H1 (cell line): ENCODE measurements around the gene ARHGEF1. TPM values are rescaled to one million over a fixed set of nuclear protein-coding genes. Genes with fewer than 3 reads are reported as not detected.
A peak's percentile ranks its signal among the peaks of the same experiment; 100 is the strongest.

Experiments used
- CTCF ChIA-PET: fragments of 300-600 bp; sonication (Branson Sonifier 250); formaldehyde crosslinking; loops from one replicate; lab custom pipeline; 2021; ENCODE audit not compliant: partially characterized antibody; lab: Charles Lee
- POLR2A ChIA-PET: fragments of 300-600 bp; sonication (Branson Sonifier 250); formaldehyde crosslinking; loops from one replicate; lab custom pipeline; 2021; ENCODE audit warnings: inconsistent platforms; ENCODE audit not compliant: partially characterized antibody; lab: Charles Lee
- DNase-seq, 2 experiments: peaks; one replicate each; pipeline versions ENCODE4 v3.0.0 to v3.0.0-alpha.2; 2010 to 2022; ENCODE audit warnings: low spot score in 2 of 2, low read depth in 1 of 2, mixed read lengths in 1 of 2
- FAIRE-seq: peaks from 2 replicates; lab custom pipeline; 2011; peaks lifted over from hg19 to GRCh38; lab: Jason Lieb, UNC
- H2AFZ ChIP-seq: 2 replicates; pipeline ENCODE4 v1.8.1; 2012; ENCODE audit warnings: low read length, inconsistent platforms
- H2AK5ac ChIP-seq: 2 replicates; pipeline ENCODE4 v1.6.1; 2013; ENCODE audit warnings: low read depth, low read length
- H2BK120ac ChIP-seq: replicated peaks from 2 replicates; pipeline ENCODE3; 2013; ENCODE audit warnings: low read depth, low read length, inconsistent platforms
- H2BK12ac ChIP-seq: 2 replicates; pipeline ENCODE4 v1.6.1; 2013; ENCODE audit warnings: low read depth, low read length
- H2BK15ac ChIP-seq: 2 replicates; pipeline ENCODE4 v1.6.1; 2013; ENCODE audit warnings: low read length
- H2BK20ac ChIP-seq: 2 replicates; pipeline ENCODE4 v1.6.1; 2013; ENCODE audit warnings: low read length
- H2BK5ac ChIP-seq: 2 replicates; pipeline ENCODE4 v1.6.1; 2013; ENCODE audit warnings: low read depth, low read length
- H3K14ac ChIP-seq: 2 replicates; pipeline ENCODE4 v1.6.1; 2013; ENCODE audit warnings: inconsistent platforms; ENCODE audit not compliant: insufficient read length
- H3K18ac ChIP-seq: 2 replicates; pipeline ENCODE4 v1.6.1; 2013; ENCODE audit warnings: low read length; ENCODE audit errors: extremely low read depth
- H3K23ac ChIP-seq: 2 replicates; pipeline ENCODE4 v1.6.1; 2013; ENCODE audit warnings: inconsistent platforms; ENCODE audit not compliant: insufficient read length
- H3K23me2 ChIP-seq: 2 replicates; pipeline ENCODE4 v1.6.1; 2013; ENCODE audit warnings: low read depth, low read length
- H3K27ac ChIP-seq: 2 replicates; pipeline ENCODE4 v1.6.1; 2011; ENCODE audit warnings: low read depth, low read length, inconsistent platforms
- H3K27me3 ChIP-seq, 4 experiments: replicated peaks in 1 of 4; 1 replicate in 1 of 4; 2 replicates in 3 of 4; pipeline versions ENCODE4 v1.6.1 to v1.8.1; 2011 to 2013; ENCODE audit warnings: low read length in 3 of 4, mild to moderate bottlenecking in 3 of 4, inconsistent platforms in 2 of 4, mixed read lengths in 2 of 4, moderate library complexity in 1 of 4; ENCODE audit not compliant: control insufficient read depth in 3 of 4, insufficient read depth in 3 of 4; ENCODE audit errors: extremely low read depth in 1 of 4
- H3K36me3 ChIP-seq, 4 experiments: 2 replicates each; pipeline versions ENCODE4 v1.6.1 to v1.8.1; 2011 to 2013; ENCODE audit warnings: mild to moderate bottlenecking in 4 of 4, low read length in 3 of 4, moderate library complexity in 2 of 4, control low read depth in 1 of 4, inconsistent platforms in 1 of 4; ENCODE audit not compliant: insufficient read depth in 4 of 4, control insufficient read depth in 2 of 4
- H3K4ac ChIP-seq: replicated peaks from 2 replicates; pipeline ENCODE3; 2013; ENCODE audit warnings: low read length, low read depth, mixed read lengths, inconsistent platforms; ENCODE audit not compliant: insufficient read length
- H3K4me1 ChIP-seq, 4 experiments: replicated peaks in 1 of 4; 1 replicate in 1 of 4; 2 replicates in 3 of 4; pipeline versions ENCODE4 v1.6.1 to v1.8.1; 2011 to 2013; ENCODE audit warnings: low read length in 3 of 4, inconsistent platforms in 2 of 4, mixed read lengths in 1 of 4; ENCODE audit not compliant: insufficient read depth in 4 of 4, control insufficient read depth in 3 of 4
- H3K4me2 ChIP-seq, 2 experiments: 2 replicates each; pipeline versions ENCODE4 v1.6.1 to v1.8.1; 2011 to 2013; ENCODE audit warnings: low read depth in 2 of 2, low read length in 2 of 2, control low read depth in 1 of 2, inconsistent platforms in 1 of 2, mild to moderate bottlenecking in 1 of 2; ENCODE audit not compliant: insufficient read depth in 1 of 2
- H3K4me3 ChIP-seq, 4 experiments: fragments of 200-600, 300-600 bp in 1 of 4; sonication (generic), shearing (Covaris generic), sonication (Bioruptor Twin) in 1 of 4; 2 replicates each; pipeline versions ENCODE4 v1.5.1 to v1.8.1; 2011 to 2016; ENCODE audit warnings: low read length in 4 of 4, low read depth in 3 of 4, control low read depth in 2 of 4, inconsistent platforms in 2 of 4, mild to moderate bottlenecking in 2 of 4, mixed read lengths in 1 of 4, moderate library complexity in 1 of 4; ENCODE audit not compliant: insufficient read depth in 2 of 4; ENCODE audit errors: extremely low read depth in 1 of 4
- H3K56ac ChIP-seq: replicated peaks from 2 replicates; pipeline ENCODE3; 2013; ENCODE audit warnings: low read depth, mild to moderate bottlenecking, mixed read lengths, low read length, inconsistent platforms; ENCODE audit not compliant: insufficient read length
- H3K79me1 ChIP-seq: 2 replicates; pipeline ENCODE4 v1.6.1; 2013; ENCODE audit warnings: low read depth, low read length, control low read depth
- H3K79me2 ChIP-seq, 2 experiments: 2 replicates each; pipeline versions ENCODE4 v1.6.1 to v1.8.1; 2012 to 2013; ENCODE audit warnings: low read length in 2 of 2, mild to moderate bottlenecking in 2 of 2, inconsistent platforms in 1 of 2; ENCODE audit not compliant: insufficient read depth in 2 of 2, control insufficient read depth in 1 of 2
- H3K9ac ChIP-seq, 4 experiments: replicated peaks in 1 of 4; 1 replicate in 1 of 4; 2 replicates in 3 of 4; pipeline versions ENCODE4 v1.6.1 to v1.8.1; 2011 to 2013; ENCODE audit warnings: low read depth in 3 of 4, low read length in 3 of 4, control low read depth in 2 of 4, mild to moderate bottlenecking in 2 of 4, moderate library complexity in 2 of 4, inconsistent platforms in 1 of 4; ENCODE audit errors: extremely low read depth in 1 of 4
- H3K9me3 ChIP-seq, 2 experiments: 2 replicates each; pipeline versions ENCODE4 v1.6.1 to v1.8.1; 2012 to 2013; ENCODE audit warnings: mild to moderate bottlenecking in 2 of 2, moderate library complexity in 2 of 2, control low read depth in 1 of 2, inconsistent platforms in 1 of 2, low read depth in 1 of 2, low read length in 1 of 2, mixed read lengths in 1 of 2; ENCODE audit not compliant: insufficient read depth in 2 of 2
- H4K20me1 ChIP-seq, 2 experiments: replicated peaks in 1 of 2; 2 replicates each; pipeline versions ENCODE3 to v1.8.1; 2011 to 2013; ENCODE audit warnings: inconsistent platforms in 2 of 2, low read length in 2 of 2, mild to moderate bottlenecking in 1 of 2; ENCODE audit not compliant: insufficient read depth in 2 of 2, control insufficient read depth in 1 of 2
- H4K5ac ChIP-seq: 2 replicates; pipeline ENCODE4 v1.6.1; 2013; ENCODE audit warnings: low read length, low read depth, mixed read lengths, inconsistent platforms; ENCODE audit not compliant: insufficient read length
- H4K8ac ChIP-seq: 2 replicates; pipeline ENCODE4 v1.8.0; 2013; ENCODE audit warnings: mild to moderate bottlenecking, moderate library complexity, low read length, inconsistent platforms; ENCODE audit not compliant: insufficient read depth; ENCODE audit errors: extremely low read depth
- H4K91ac ChIP-seq: replicated peaks from 2 replicates; pipeline ENCODE3; 2013; ENCODE audit warnings: low read length, mixed read lengths, inconsistent platforms; ENCODE audit not compliant: insufficient read length
- CHD1 ChIP-seq: IDR thresholded peaks from 2 replicates; pipeline ENCODE4 v1.6.1; 2012; ENCODE audit warnings: low read depth, low read length, improper control_type of control experiment
- CHD2 ChIP-seq: IDR thresholded peaks from 2 replicates; pipeline ENCODE4 v1.6.1; 2012; ENCODE audit warnings: low read length, improper control_type of control experiment
- GTF2F1 ChIP-seq: IDR thresholded peaks from 2 replicates; pipeline ENCODE4 v1.6.1; 2012; ENCODE audit warnings: low read depth, low read length, improper control_type of control experiment, borderline replicate concordance
- HDAC6 ChIP-seq: IDR thresholded peaks from one replicate; pipeline ENCODE4 v1.7.1; 2012; ENCODE audit warnings: low read depth, mild to moderate bottlenecking, inconsistent platforms, low read length, moderate library complexity
- KDM4A ChIP-seq: IDR thresholded peaks from one replicate; pipeline ENCODE4 v1.7.1; 2012; ENCODE audit warnings: low read depth, mild to moderate bottlenecking, moderate library complexity, low read length, inconsistent platforms; ENCODE audit not compliant: severe bottlenecking
- MAX ChIP-seq: IDR thresholded peaks from 2 replicates; pipeline ENCODE4 v1.6.1; 2012; ENCODE audit warnings: inconsistent platforms
- TAF1 ChIP-seq: IDR thresholded peaks from 2 replicates; pipeline ENCODE4 v1.6.1; 2011; ENCODE audit warnings: mild to moderate bottlenecking, low read depth, low read length
- TCF12 ChIP-seq: IDR thresholded peaks from 2 replicates; pipeline ENCODE4 v1.6.1; 2011; ENCODE audit warnings: low read depth, mild to moderate bottlenecking, low read length
- whole genome bisulfite sequencing, 2 experiments: shearing (Covaris generic) in 1 of 2; methylation state at CpG; one replicate each; pipeline versions ENCODE4 v1.1.6 to v1.1.7; 2013 to 2015; ENCODE audit warnings: low lambda C conversion rate in 2 of 2, mixed read lengths in 2 of 2, inconsistent platforms in 1 of 2, low coverage in 1 of 2, missing lambda C conversion rate in 1 of 2; ENCODE audit not compliant: insufficient replicate concordance in 2 of 2, insufficient coverage in 1 of 2, insufficient read length in 1 of 2; ENCODE audit errors: extremely low coverage in 1 of 2, missing lambda C conversion rate in 1 of 2; 5-methylcytosine and 5-hydroxymethylcytosine counted together
- polyA plus RNA-seq, 7 experiments: library from polyadenylated mRNA; depleted of rRNA in 3 of 7; stranded (reverse) in 5 of 7; unstranded in 2 of 7; fragments of >200 nt in 5 of 7; fragments of 200-250 nt in 2 of 7; gene quantifications; 1 replicate in 5 of 7; 2 replicates in 1 of 7; 4 replicates in 1 of 7; pipeline versions ENCODE4 v1.2.1 to v1.2.3, GENCODE V29; 2011 to 2013; ENCODE audit warnings: missing spikeins in 2 of 7, mixed read lengths in 2 of 7
- total RNA-seq: library from RNA; stranded (reverse); fragmentation: NEBNext Ultra II Directional; extraction: Animal tissue kit (Norgen Biotek cat#: 25700); gene quantifications from 2 replicates; pipeline ENCODE4 v1.2.1, GENCODE V29; 2021
- TF ChIP-seq, protein P1 (sequence below): IDR thresholded peaks from 2 replicates; pipeline ENCODE4 v1.6.1; 2011; ENCODE audit warnings: low read length, improper control_type of control experiment

Gene ARHGEF1
- total and polyA plus RNA-seq, 2 of the 8 experiments (the other 6 are each of a cell fraction or from before 2014, with no cell fraction given), result 23.0 to 49.0 TPM

GRCh38 chr19:41876847-41877832 lies 5.8 kb upstream of the ARHGEF1 start, which contains the start of gene CD79A:
Gene CD79A (plus strand): TSS chr19:41877279. CDS start chr19:41877305, 26 bp downstream.
- Histone ChIP-seq H3K4me3 (no peak within 1 kb of the TSS), H3K56ac (no peak within 1 kb of the TSS), H4K20me1 (peaks cover 1 to 3% of the 10 kb centered on the region in 2 experiments), H3K4me1 (peaks cover 0 to 4% (median 1%) of the 10 kb centered on the region in 4 experiments; a peak in 5 of 7 replicates), H3K79me2 (no peaks in the 10 kb centered on the region), H2BK12ac (0 out of 2 replicates have a peak within 1 kb of the TSS, but pooled peaks have one; percentile 17), H2AFZ (no peak within 1 kb of the TSS), H2BK20ac (peak within 1 kb of the TSS; percentile 9; the same call in 1 of the 2 replicates), H2BK5ac (no peak within 1 kb of the TSS), H2BK15ac (peak within 1 kb of the TSS; percentile 46; the same call in 1 of the 2 replicates), H3K36me3 (peaks cover 0 to under 1% (median 0%) of the 10 kb centered on the region in 4 experiments; a peak in 1 of 8 replicates), H3K27ac (no peak within 1 kb of the TSS), H3K79me1 (no peaks in the 10 kb centered on the region), H2AK5ac (peak within 1 kb of the TSS; percentile 60; the same call in 1 of the 2 replicates), H2BK120ac (no peak within 1 kb of the TSS), H3K9me3 (no peaks in the 10 kb centered on the region), H4K5ac (no peak within 1 kb of the TSS), H3K23me2 (no peaks in the 10 kb centered on the region), H3K4ac (no peak within 1 kb of the TSS), H4K91ac (no peak within 1 kb of the TSS), H3K18ac (no peak within 1 kb of the TSS), H3K23ac (no peak within 1 kb of the TSS), H3K4me2 (no peak within 1 kb of the TSS), H3K14ac (no peak within 1 kb of the TSS), H3K9ac (no peak within 1 kb of the TSS), H3K27me3 (peaks cover 0 to 9% (median 6%) of the 10 kb centered on the region in 4 experiments; a peak in 5 of 7 replicates), H4K8ac (0 out of 2 replicates have a peak within 1 kb of the TSS, but pooled peaks have one; percentile 28)
- ChIA-PET CTCF (interaction anchor here (1.0 to 1.5 kb wide), 5 partner anchors 9 to 75 kb away, joined by 3 to 6 read pairs (median 4); no protein-coding TSS in a partner anchor), POLR2A (interaction anchor here (0.9 to 9.0 kb wide), 4 partner anchors 10 to 353 kb away, joined by 3 to 151 read pairs (median 12); partner anchors contain the start of gene RPS19)
- DNase-seq (peak in 1 of 2 experiments; percentile 45), FAIRE-seq (no peak)
- TF ChIP-seq KDM4A (no peak), MAX (no peak), GTF2F1 (no peak), TAF1 (no peak), CHD1 (no peak), TCF12 (no peak), CHD2 (no peak), HDAC6 (no peak)
- TF ChIP-seq, protein P1, sequence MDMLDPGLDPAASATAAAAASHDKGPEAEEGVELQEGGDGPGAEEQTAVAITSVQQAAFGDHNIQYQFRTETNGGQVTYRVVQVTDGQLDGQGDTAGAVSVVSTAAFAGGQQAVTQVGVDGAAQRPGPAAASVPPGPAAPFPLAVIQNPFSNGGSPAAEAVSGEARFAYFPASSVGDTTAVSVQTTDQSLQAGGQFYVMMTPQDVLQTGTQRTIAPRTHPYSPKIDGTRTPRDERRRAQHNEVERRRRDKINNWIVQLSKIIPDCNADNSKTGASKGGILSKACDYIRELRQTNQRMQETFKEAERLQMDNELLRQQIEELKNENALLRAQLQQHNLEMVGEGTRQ, result no peak
- WGBS, 2 experiments, result 71% methylated on average over 9 of the region's 9 CpGs; no CpG with 5 or more reads in 1 of the 2 experiments
